H4 (cell line): Measurements from ENCODE around the gene GIMAP8. TPM values are rescaled to one million over a fixed set of nuclear protein-coding genes. Genes with fewer than 3 reads are reported as not detected.
"Not testable (repeated sequence)": the region's sequence is repeated elsewhere in the genome, so short reads cannot be mapped to it uniquely, and the experiment has no call there.

Experiments
- DNase-seq: peaks from one replicate; pipeline ENCODE4 v3.0.0-alpha.2; 2015; ENCODE audit warnings: low spot score
- total RNA-seq: library from RNA; depleted of rRNA; stranded (reverse); fragments of >200 nt; shearing (Covaris generic); gene quantifications from 2 replicates; pipeline ENCODE4 v1.2.3, GENCODE V29; 2014

The GIMAP8 gene
- total RNA-seq, 1 experiment from 2014 or later: not detected

DNA sequence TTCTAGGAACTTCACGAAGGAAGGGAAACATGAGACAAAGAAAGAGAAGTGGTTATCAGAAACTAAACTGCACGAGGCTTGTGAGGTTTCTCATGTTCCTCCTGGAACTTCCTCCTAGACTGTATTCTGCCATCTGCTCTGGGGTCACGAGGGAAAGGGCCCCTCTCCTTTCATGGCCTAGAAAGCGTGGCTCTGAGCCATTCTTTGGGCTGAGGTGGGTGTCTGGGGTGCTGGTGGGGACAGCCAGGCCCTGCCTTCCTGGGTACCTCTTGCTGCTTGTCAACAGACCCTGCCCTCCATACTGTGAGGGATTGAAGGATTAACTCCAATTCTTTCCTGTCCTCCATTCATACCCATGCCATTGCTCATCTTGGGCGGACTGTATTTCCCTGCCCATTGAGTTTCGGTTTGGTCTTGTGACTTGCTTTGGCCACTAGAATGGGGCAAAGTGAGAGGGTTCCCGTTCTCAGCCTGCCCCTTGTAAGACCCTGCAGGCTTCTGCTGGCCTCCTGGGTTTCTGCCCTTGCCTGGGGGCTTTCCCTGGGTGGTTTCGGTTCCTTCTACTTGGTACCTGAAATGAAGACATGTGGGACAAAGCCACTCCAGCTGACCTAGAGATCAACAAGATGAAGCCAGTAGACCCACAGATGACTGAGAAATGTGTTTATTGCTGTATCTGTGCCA lies 14.9 kb upstream of the GIMAP8 start:
- no peak for DNase-seq

- DNase-seq: no peak
Observed at GRCh38 chr7:150439967-150440366, 10.5 kb upstream of the GIMAP8 start.

GRCh38 chr7:150441524-150441923 lies 8.9 kb upstream of the GIMAP8 start:
- DNase-seq: no peak

DNA sequence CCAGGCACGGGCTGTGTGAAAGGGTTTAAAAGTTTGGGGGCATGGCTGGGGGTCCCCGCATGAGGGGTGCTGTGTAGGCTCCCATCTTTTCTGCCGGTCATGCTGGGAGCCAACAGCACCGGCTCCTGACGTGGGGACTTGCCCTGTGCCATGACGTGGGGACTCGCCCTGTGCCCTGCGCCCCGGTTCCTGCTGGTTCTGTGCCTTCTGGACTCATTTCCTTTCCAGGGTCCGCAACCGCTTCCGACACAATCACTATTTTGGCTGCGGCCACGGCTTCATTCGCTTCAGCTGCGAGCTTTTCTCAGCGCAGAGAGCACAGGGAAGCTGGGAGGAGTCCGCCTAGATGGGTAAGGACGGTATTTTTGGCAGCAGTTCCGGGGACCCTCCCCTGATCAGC lies 7.6 kb upstream of the GIMAP8 start:
- no peak for DNase-seq

- DNase-seq: no peak
Observed at GRCh38 chr7:150443793-150444540, 6.5 kb upstream of the GIMAP8 start.

DNA sequence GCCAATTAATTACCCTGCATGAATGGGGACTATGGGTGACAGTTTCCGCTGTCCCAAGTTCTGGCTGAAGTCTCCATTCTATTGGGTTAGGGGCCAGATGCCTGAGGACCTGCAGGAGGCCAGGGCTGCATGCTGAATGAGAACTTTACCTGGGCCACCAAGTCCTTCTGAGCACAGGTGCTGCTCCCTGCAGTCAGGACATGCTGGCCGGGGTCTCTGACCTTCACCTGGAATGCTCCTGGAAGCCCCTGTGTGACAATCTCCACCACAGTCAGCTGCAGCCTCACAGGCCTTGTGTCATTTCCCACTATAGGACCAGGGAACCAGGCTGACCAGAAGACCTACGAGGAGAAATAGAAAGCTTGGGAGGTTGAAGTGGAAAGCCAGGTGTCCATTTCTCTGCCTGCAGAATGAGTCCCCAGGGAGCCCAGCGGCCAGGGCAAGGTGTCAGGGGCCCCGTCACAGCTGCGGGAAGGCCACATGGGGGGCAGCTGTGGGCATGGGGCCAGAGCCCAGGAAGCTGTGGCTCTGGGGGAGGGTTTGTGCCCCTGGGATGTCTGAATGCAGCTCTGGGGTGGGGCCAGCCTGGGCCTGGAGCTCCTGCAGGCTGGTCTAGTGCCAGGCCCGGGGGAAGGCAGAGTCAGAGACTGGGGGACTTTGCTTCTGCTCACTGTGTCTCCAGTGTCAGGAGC lies 5.6 kb upstream of the GIMAP8 start:
- no peak for DNase-seq

- no peak for DNase-seq
Observed at GRCh38 chr7:150446288-150446938, 4.0 kb upstream of the GIMAP8 start.

DNA sequence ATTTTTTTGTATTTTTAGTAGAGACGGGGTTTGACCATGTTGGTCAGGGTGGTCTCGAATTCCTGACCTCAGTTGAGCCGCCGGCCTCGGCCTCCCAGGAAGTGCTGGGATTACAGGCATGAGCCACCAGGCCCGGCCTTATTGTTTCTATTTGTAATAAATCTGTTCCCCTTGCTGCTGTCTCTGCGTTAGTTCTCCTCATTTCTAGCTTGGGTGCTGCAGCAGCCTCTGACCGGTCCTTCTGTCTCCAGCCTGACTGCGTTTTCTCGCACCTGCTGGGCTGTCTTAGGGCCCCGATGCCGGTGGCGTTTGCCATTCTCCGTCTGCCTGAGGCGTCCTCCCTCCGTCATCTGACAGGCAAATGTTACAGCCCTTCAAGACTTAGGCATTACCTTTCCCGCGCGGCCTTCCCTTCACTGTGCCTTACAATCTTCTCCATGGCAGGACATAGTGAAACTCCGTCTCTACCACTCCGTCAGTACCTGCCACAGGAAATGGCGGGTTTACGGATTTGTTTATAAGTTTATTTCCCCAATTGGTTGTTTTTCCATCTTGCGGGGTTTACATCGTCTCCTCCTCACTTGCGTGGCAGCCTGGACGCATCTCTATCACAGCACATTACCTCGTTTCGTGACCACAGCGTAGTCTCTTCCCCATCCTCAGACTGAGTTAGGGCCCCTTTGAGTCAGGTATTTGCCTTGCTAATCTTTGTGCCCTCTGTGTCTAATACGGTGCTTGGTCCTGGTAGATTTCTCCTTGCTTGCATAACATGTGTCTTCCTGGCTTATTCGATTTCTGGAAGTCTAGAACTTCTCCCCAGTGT lies 2.3 kb upstream of the GIMAP8 start:
- DNase-seq: no peak

GRCh38 chr7:150448789-150449147 lies 1.7 kb upstream of the GIMAP8 start:
- DNase-seq: peak; percentile 66

GRCh38 chr7:150449206-150449952 lies 1.1 kb upstream of the GIMAP8 start:
- no peak for DNase-seq

DNA sequence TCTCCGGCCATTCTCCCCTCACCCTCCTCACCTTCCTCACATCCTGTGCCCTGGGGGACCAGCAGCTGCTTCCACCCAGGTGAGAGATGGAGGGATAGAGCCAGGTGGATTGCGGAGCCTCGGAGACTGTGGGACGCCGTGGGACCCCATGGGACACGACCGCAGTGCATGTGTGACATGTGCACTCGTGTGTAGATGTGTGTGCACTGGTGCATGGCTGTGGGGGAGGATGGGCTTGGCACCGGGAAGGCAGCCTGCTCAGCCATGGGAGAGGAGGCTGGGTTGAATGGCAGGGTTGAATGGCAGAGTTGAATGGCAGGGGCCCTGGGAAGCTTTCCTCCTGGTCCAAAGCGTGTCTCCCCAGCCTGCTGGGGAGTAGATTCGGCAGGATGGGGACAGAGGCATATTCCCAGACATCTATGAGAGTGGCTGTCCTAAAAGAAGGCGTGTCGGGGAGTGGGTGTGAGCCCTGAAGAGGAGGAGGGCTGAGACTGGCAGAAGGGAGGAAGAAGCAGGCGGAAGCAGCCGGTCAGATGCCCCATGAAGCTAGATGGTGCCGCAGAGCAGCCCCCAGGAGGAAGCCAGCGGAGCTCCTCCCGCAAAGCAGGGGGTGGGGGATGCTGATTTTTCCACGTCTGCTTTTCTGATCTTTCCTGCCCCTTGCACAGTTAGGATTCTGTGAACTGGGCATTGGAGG lies 815 bp downstream of the GIMAP8 start:
- no peak for DNase-seq

DNA sequence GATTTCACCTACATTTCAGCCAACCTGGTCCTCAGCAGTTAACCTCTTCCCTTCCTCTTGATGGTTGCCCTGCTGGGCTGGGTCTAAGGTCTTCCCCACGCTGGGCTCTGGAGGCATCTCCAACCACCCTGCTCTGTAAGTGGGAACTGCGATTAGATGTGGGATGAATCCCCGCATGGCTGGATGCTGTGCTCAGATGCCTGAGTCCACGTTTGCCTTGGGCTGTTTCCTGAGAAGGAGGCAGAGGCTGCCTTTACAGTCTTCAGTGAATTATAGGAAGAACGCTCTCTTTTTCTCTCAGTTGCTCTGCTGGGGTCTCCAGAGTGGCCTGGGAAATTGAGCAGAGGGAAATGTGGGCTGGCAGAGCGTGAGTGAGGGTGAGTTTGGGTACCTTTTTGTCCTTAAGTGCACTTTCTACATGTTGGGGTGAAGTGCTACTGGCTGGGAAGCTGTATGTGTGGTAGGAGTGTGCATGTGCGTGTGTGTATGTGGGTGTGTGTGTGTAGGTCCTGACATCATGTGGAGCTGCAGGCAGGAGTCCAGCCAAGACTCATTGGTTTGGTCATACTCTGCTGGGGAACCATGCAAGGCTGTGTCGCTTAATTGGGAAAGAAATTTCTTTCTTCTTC lies 1.5 kb downstream of the GIMAP8 start:
- no peak for DNase-seq

DNA sequence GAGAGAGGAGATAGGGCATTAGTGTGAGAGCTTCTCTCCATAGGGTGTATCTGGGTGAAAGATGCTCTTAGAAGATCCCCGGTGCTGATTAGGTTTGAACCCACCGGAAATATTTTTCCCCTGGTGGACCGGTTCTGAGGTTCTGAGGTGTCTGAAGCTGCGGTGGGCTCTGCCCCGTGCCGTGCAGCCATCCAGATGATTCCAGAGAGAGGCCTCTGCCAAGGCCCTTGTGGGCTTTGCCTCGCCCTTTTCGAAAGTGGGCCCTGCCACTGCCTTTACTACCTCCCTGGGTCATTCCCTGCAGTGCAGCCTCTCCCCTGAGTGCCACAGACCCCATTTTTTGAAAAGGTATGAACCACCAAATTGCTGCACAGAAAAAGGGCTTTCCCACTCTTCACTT lies 2.8 kb downstream of the GIMAP8 start:
- DNase-seq: no peak

DNA sequence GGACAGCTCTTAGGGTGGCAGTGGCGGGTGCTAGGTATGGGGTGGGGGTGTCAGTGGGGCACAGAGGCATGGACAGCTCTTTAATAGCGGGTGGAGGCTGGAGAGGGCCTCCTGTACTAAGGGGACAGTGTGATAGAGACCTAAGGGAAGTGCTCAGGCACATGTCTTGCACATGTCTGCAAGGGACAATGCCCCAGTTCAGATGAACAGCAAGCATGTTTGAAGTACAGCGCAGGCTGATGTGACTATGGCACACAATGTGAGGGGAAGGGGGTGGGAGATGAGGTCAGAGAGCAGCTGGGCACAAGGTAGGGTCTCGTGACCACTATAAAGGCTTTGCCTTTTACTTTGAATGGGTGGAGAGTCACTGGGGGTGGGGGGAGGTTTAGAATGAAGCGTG lies 3.5 kb downstream of the GIMAP8 start:
- DNase-seq: no peak

GRCh38 chr7:150457064-150457463 lies 6.6 kb downstream of the GIMAP8 start:
- DNase-seq: not testable (repeated sequence)

- DNase-seq: no peak
Observed at GRCh38 chr7:150458235-150458634, 7.8 kb downstream of the GIMAP8 start.

DNA sequence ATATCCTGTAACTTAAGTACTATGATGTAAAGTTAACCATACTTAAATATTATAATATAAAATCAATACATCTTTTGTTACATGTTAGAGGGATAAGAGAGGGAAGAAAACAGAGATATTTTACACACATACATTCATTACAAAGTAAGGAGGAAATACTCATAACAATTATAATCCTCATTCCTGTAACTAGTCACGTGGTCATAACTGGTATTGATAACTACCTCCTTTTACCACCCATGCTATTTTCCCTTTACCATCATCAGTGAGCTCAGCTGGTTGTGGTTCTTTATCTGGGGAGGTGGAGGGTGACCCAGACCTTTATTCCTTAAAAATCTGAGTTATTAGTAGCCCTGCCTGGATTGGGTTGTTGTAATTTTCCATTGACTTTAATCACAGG lies 8.3 kb downstream of the GIMAP8 start:
- DNase-seq: no peak

GRCh38 chr7:150461520-150461919 lies 11.1 kb downstream of the GIMAP8 start:
- no peak for DNase-seq

DNA sequence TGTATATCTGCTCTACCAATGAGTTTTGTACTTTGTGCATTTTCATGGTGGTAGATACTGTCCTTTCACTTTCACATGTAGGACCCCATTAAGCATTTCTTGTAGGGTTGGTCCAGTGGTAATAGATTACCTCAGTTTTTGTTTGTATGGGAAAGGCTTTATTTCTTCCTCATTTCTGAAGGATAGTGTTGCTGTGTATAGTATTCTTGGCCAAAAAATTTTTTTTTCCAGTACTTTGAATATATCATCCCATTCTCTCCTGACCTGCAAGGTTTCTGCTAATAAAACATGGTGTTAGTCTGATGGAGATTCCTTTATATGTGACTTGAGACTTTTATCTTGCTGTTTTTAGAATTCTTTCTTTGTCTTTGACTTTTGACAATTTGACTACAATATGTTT lies 12.0 kb downstream of the GIMAP8 start:
- DNase-seq: no peak

DNA sequence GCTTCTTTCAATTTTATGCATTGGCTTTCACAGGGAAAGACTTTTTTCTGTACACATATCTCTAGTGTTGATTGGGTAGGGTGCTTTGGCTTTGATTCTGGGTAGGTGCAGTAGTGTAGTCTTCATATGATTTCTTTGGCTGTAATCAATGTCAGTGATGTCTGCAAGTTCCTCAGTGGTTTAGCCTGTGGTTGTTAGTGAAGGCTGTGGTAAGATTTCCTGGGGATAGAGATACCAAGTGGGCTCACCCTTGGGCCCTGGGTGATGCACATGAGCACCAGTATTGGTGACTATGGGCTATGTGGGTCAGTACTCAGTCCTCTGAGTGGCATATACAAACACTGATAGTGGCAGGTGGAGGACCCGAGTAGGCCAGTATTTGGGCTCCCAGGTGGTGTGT lies 13.0 kb downstream of the GIMAP8 start:
- DNase-seq: no peak
